Measurements from ENCODE around the gene FOXA2. TPM values are rescaled to one million over a fixed set of nuclear protein-coding genes. Genes with fewer than 3 reads are reported as not detected.

FOXA2 gene
- total and polyA plus RNA-seq, 2 donors (not counting 3 experiments of a cell fraction or from before 2014, with no cell fraction given) = not detected

DNA sequence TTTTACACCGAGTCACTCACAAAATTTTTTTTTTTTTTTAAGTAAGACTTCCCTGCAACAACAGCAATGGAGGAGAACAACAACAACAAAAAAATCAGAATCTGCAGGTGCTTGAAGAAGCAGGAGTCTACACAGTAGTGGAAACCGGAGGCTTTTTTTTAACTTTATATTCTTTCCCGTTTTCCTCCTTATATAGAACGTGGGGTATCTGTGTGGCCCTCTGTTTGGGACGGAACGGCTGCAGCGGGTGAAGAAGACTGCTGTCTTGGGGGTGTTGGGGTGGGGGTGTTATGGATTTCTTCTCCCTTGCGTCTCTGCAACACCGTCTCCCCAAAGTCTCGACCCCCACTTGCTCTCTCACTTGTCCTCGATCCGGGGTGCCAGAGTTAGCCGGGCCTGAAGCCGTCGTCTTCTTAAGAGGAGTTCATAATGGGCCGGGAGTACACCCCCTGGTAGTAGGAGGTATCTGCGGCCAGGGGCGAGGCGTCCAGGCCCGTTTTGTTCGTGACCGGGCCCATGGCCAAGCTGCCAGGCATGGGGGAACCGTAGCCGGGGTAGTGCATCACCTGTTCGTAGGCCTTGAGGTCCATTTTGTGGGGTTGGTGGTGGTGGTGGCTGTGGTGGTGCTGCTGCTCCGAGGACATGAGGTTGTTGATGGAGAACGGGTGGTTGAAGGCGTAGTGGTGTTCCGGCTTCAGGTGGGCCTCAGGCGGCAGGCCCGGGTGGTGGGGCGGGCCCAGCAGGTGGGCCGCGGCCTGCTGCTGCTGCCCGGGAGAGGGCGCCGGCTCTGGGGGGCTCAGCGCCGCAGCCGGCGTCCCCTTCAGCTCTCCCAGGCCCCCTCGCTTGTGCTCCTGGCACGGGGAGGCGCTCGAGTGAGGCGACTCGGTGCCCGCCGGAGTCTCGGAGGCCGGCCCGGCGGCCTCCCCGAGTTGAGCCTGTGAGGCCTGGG is 2.7 kb downstream of the FOXA2 start:
- H3K4me1 ChIP-seq (ENCODE audit: control insufficient read depth, extremely low read depth, insufficient read depth, low read length) = no peaks in the 10 kb centered on the region
- BruUV-seq (replicated peaks) = no TSS peak
- dilution Hi-C loops (cut with MboI; ENCODE audit: extremely low pct_ligation_motif_present, low sequenced_read_pairs) = no loop called here
- no peak overlapping the region for H3K4me2 ChIP-seq (ENCODE audit: insufficient read depth, low read length)
- no peak overlapping the region for H3K4me3 ChIP-seq (replicated peaks in 1 of 3; ENCODE audit: insufficient read depth in 1 of 3, low read depth in 1 of 3, low read length in 3 of 3)
- FAIRE-seq = no peak
- H3K9ac ChIP-seq (replicated peaks; ENCODE audit: extremely low read depth, insufficient read depth, low read length) = no peak overlapping the region
- H3K36me3 ChIP-seq (ENCODE audit: control insufficient read depth in 2 of 2, extremely low read depth in 1 of 2, insufficient read depth in 2 of 2, low read length in 2 of 2) = no peaks in the 10 kb centered on the region
- no peak overlapping the region for H2AFZ ChIP-seq (ENCODE audit: low read depth, low read length)
- ChIA-PET CTCF (no interaction called here), POLR2A (no interaction called here)
- no peaks in the 10 kb centered on the region for H3K79me2 ChIP-seq (ENCODE audit: control insufficient read depth, insufficient read depth, low read length)
- intact Hi-C loops (cut with micrococcal nuclease) = no loop called here
- no peak overlapping the region for H3K27ac ChIP-seq (ENCODE audit: insufficient read depth, low read depth, low read length)
- no peak for DNase-seq (ENCODE audit: low read depth, low spot score)
- TF ChIP-seq FOS (IDR thresholded peaks at IDR 0.05; ENCODE audit: borderline replicate concordance, insufficient read depth, low read length) (no peak), GATA2 (IDR thresholded peaks at IDR 0.05; ENCODE audit: insufficient read depth, insufficient read length, low read depth, low read length) (no peak), POLR2AphosphoS5 (IDR thresholded peaks at IDR 0.05; ENCODE audit: insufficient read depth, low read depth, low read length) (no peak), EZH2 (IDR thresholded peaks at IDR 0.05; ENCODE audit: borderline replicate concordance, low read depth, low read length, severe bottlenecking) (no peak), POLR2A (IDR thresholded peaks at IDR 0.05; ENCODE audit: low read depth, low read length) (no peak), MYC (IDR thresholded peaks at IDR 0.05; ENCODE audit: low read depth, low read length) (no peak), JUN (IDR thresholded peaks at IDR 0.05; ENCODE audit: borderline replicate concordance, insufficient read depth, insufficient read length, low read depth) (no peak)
- TF ChIP-seq, protein P1, sequence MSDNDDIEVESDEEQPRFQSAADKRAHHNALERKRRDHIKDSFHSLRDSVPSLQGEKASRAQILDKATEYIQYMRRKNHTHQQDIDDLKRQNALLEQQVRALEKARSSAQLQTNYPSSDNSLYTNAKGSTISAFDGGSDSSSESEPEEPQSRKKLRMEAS (IDR thresholded peaks at IDR 0.05; ENCODE audit: insufficient read depth, insufficient read length) = no peak
- TF ChIP-seq, protein P2, sequence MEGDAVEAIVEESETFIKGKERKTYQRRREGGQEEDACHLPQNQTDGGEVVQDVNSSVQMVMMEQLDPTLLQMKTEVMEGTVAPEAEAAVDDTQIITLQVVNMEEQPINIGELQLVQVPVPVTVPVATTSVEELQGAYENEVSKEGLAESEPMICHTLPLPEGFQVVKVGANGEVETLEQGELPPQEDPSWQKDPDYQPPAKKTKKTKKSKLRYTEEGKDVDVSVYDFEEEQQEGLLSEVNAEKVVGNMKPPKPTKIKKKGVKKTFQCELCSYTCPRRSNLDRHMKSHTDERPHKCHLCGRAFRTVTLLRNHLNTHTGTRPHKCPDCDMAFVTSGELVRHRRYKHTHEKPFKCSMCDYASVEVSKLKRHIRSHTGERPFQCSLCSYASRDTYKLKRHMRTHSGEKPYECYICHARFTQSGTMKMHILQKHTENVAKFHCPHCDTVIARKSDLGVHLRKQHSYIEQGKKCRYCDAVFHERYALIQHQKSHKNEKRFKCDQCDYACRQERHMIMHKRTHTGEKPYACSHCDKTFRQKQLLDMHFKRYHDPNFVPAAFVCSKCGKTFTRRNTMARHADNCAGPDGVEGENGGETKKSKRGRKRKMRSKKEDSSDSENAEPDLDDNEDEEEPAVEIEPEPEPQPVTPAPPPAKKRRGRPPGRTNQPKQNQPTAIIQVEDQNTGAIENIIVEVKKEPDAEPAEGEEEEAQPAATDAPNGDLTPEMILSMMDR (IDR thresholded peaks at IDR 0.05; ENCODE audit: extremely low read depth in 1 of 2, insufficient read depth in 1 of 2, low read depth in 1 of 2, low read length in 2 of 2) = no peak
- H4K20me1 ChIP-seq (replicated peaks; ENCODE audit: control insufficient read depth, extremely low read depth, insufficient read depth, low read length) = no peaks in the 10 kb centered on the region
- no peaks in the 10 kb centered on the region for H3K9me1 ChIP-seq (replicated peaks; ENCODE audit: control insufficient read depth, extremely low read depth, insufficient read depth, low read length)
- no peaks in the 10 kb centered on the region for H3K9me3 ChIP-seq (replicated peaks; ENCODE audit: control insufficient read depth, insufficient read depth, low read length)
- peaks cover 83 to 95% of the 10 kb centered on the region in 2 experiments for H3K27me3 ChIP-seq (ENCODE audit: control insufficient read depth in 2 of 2, insufficient read depth in 2 of 2, low read length in 2 of 2)
